WTC11 (cell line): ENCODE measurements around the gene RETSAT. TPM values are rescaled to one million over a fixed set of nuclear protein-coding genes. Genes with fewer than 3 reads are reported as not detected.

ENCODE experiments used
- ATAC-seq: fragments of 200-7000 bp; cut with Tn5 transposase; 2 replicates; pipeline ENCODE4 v1.10.0; 2021; ENCODE audit warnings: mild to moderate bottlenecking, moderate library complexity
- CTCF ChIA-PET: fragments of 300-600 bp; sonication (Branson Sonifier 250); formaldehyde crosslinking; loops from one replicate; lab custom pipeline; 2021; ENCODE audit warnings: antibody characterized with exemption; lab: Charles Lee
- POLR2A ChIA-PET: fragments of 350-600 bp; sonication (Branson Sonifier 250); formaldehyde crosslinking; loops from one replicate; lab custom pipeline; 2021; ENCODE audit warnings: antibody characterized with exemption; lab: Charles Lee
- DNase-seq: peaks from one replicate; pipeline ENCODE4 v3.0.0; 2021; ENCODE audit warnings: low spot score
- H3K27ac Mint-ChIP-seq: 2 replicates; pipeline ENCODE4 v1.8.0; 2021; ENCODE audit warnings: mixed read lengths
- H3K27me3 Mint-ChIP-seq: 2 replicates; pipeline ENCODE4 v1.8.0; 2021; ENCODE audit warnings: low read depth, mild to moderate bottlenecking, moderate library complexity, mixed read lengths
- H3K36me3 Mint-ChIP-seq: 2 replicates; pipeline ENCODE4 v1.8.0; 2021; ENCODE audit warnings: mixed read lengths
- H3K4me1 Mint-ChIP-seq: 2 replicates; pipeline ENCODE4 v1.8.0; 2022; ENCODE audit warnings: mixed read lengths
- H3K4me3 Mint-ChIP-seq: 2 replicates; pipeline ENCODE4 v1.8.0; 2021; ENCODE audit warnings: mild to moderate bottlenecking, moderate library complexity, mixed read lengths
- H3K9me3 Mint-ChIP-seq: 2 replicates; pipeline ENCODE4 v1.8.0; 2021; ENCODE audit warnings: mixed read lengths
- AFF4 ChIP-seq: sonication (generic); formaldehyde crosslinking; IDR thresholded peaks from 2 replicates; pipeline ENCODE4 v1.8.1; 2023; ENCODE audit warnings: mild to moderate bottlenecking, missing genetic modification reagents, borderline replicate concordance
- CBFB ChIP-seq: sonication (generic); formaldehyde crosslinking; IDR thresholded peaks from 2 replicates; pipeline ENCODE4 v1.8.1; 2022; ENCODE audit warnings: mild to moderate bottlenecking, low read depth, missing genetic modification reagents
- CREB1 ChIP-seq: sonication (generic); formaldehyde crosslinking; IDR thresholded peaks from 2 replicates; pipeline ENCODE4 v1.8.0; 2023; ENCODE audit warnings: mild to moderate bottlenecking, missing genetic modification reagents
- ETV6 ChIP-seq: sonication (generic); formaldehyde crosslinking; IDR thresholded peaks from 2 replicates; pipeline ENCODE4 v1.8.1; 2022; ENCODE audit warnings: mild to moderate bottlenecking, missing genetic modification reagents
- FOXP4 ChIP-seq: sonication (generic); formaldehyde crosslinking; IDR thresholded peaks from 2 replicates; pipeline ENCODE4 v1.8.0; 2022; ENCODE audit warnings: mild to moderate bottlenecking, missing genetic modification reagents
- GRHL2 ChIP-seq: fragments of 250-450 bp; sonication (Bioruptor Pico); IDR thresholded peaks from 2 replicates; pipeline ENCODE4 v1.8.0; 2022; ENCODE audit warnings: mild to moderate bottlenecking, moderate library complexity; ENCODE audit not compliant: insufficient replicate concordance, severe bottlenecking
- HMGXB4 ChIP-seq: sonication (generic); formaldehyde crosslinking; IDR thresholded peaks from 2 replicates; pipeline ENCODE4 v1.8.1; 2023; ENCODE audit warnings: mild to moderate bottlenecking, moderate library complexity, missing genetic modification reagents
- MXD4 ChIP-seq: fragments of 250-450 bp; sonication (Bioruptor Pico); IDR thresholded peaks from 2 replicates; pipeline ENCODE4 v1.8.0; 2021; ENCODE audit warnings: mild to moderate bottlenecking, moderate library complexity, borderline replicate concordance
- NFYB ChIP-seq: sonication (generic); formaldehyde crosslinking; conservative IDR thresholded peaks from 2 replicates; pipeline ENCODE4 v1.8.0; 2022; ENCODE audit warnings: low read depth, missing genetic modification reagents
- NR2C2 ChIP-seq: sonication (generic); formaldehyde crosslinking; IDR thresholded peaks from 2 replicates; pipeline ENCODE4 v1.8.0; 2022; ENCODE audit warnings: mild to moderate bottlenecking, missing genetic modification reagents
- PREB ChIP-seq: sonication (generic); formaldehyde crosslinking; IDR thresholded peaks from 2 replicates; pipeline ENCODE4 v1.8.1; 2022; ENCODE audit warnings: mild to moderate bottlenecking, missing genetic modification reagents, moderate library complexity, borderline replicate concordance
- RELA ChIP-seq: sonication (generic); formaldehyde crosslinking; IDR thresholded peaks from 2 replicates; pipeline ENCODE4 v1.8.1; 2022; ENCODE audit warnings: missing genetic modification reagents, mild to moderate bottlenecking, borderline replicate concordance
- SMAD4 ChIP-seq: sonication (generic); formaldehyde crosslinking; IDR thresholded peaks from 2 replicates; pipeline ENCODE4 v1.8.0; 2022; ENCODE audit warnings: mild to moderate bottlenecking, missing genetic modification reagents
- SP1 ChIP-seq: sonication (generic); formaldehyde crosslinking; conservative IDR thresholded peaks from 2 replicates; pipeline ENCODE4 v1.8.1; 2022; ENCODE audit warnings: missing genetic modification reagents
- TCF7 ChIP-seq: sonication (generic); formaldehyde crosslinking; IDR thresholded peaks from 2 replicates; pipeline ENCODE4 v1.8.0; 2022; ENCODE audit warnings: mild to moderate bottlenecking, low read depth, missing genetic modification reagents, moderate library complexity
- TEAD1 ChIP-seq: sonication (generic); formaldehyde crosslinking; IDR thresholded peaks from 2 replicates; pipeline ENCODE4 v1.8.0; 2022; ENCODE audit warnings: mild to moderate bottlenecking, missing genetic modification reagents
- USF1 ChIP-seq: sonication (generic); formaldehyde crosslinking; IDR thresholded peaks from 2 replicates; pipeline ENCODE4 v1.8.0; 2022; ENCODE audit warnings: mild to moderate bottlenecking, missing genetic modification reagents
- USF2 ChIP-seq: sonication (generic); formaldehyde crosslinking; IDR thresholded peaks from 2 replicates; pipeline ENCODE4 v1.8.1; 2023; ENCODE audit warnings: mild to moderate bottlenecking, missing genetic modification reagents, moderate library complexity
- ZBTB21 ChIP-seq: sonication (generic); formaldehyde crosslinking; IDR thresholded peaks from 2 replicates; pipeline ENCODE4 v1.8.1; 2023; ENCODE audit warnings: mild to moderate bottlenecking, missing genetic modification reagents, borderline replicate concordance
- ZBTB43 ChIP-seq: sonication (generic); formaldehyde crosslinking; IDR thresholded peaks from 2 replicates; pipeline ENCODE4 v1.8.1; 2023; ENCODE audit warnings: mild to moderate bottlenecking, missing genetic modification reagents
- ZMAT4 ChIP-seq: fragments of 250-450 bp; sonication (Bioruptor Pico); IDR thresholded peaks from 2 replicates; pipeline ENCODE4 v1.9.0; 2021; ENCODE audit warnings: mild to moderate bottlenecking
- ZNF138 ChIP-seq: sonication (generic); formaldehyde crosslinking; conservative IDR thresholded peaks from 2 replicates; pipeline ENCODE4 v1.8.1; 2022; ENCODE audit warnings: mild to moderate bottlenecking, moderate library complexity, missing genetic modification reagents
- ZNF423 ChIP-seq: fragments of 250-450 bp; sonication (Bioruptor Pico); IDR thresholded peaks from 2 replicates; pipeline ENCODE4 v2.1.2; 2022; ENCODE audit warnings: mild to moderate bottlenecking, moderate library complexity
- total RNA-seq: library from RNA; stranded (reverse); gene quantifications from 3 replicates; pipeline ENCODE4 v1.2.3, GENCODE V29; 2021

RETSAT gene
- total RNA-seq, 1 experiment from 2014 or later, result 24.4 TPM

GRCh38 chr2:85400023-85400422 is 45.7 kb upstream of the RETSAT start:
- DNase-seq (no peak), ATAC-seq (no peak)
- TF ChIP-seq SMAD4 (CRISPR knock-in tag) (no peak), TEAD1 (CRISPR knock-in tag) (no peak), RELA (no peak), GRHL2 (no peak), CREB1 (CRISPR knock-in tag) (no peak), ZBTB21 (CRISPR knock-in tag) (no peak), ZBTB43 (CRISPR knock-in tag) (no peak), ZMAT4 (CRISPR knock-in tag) (no peak), PREB (CRISPR knock-in tag) (no peak), ETV6 (CRISPR knock-in tag) (no peak), USF2 (CRISPR knock-in tag) (no peak), SP1 (no peak)
- ChIA-PET CTCF (interaction anchor here (0.7 kb wide), 1 partner anchor 40 kb away, joined by 6 read pairs; no protein-coding TSS in a partner anchor), POLR2A (interaction anchor here (0.7 to 1.5 kb wide), 3 partner anchors 19 to 128 kb away, joined by 3 to 7 read pairs (median 4); no protein-coding TSS in a partner anchor)
- no peaks in the 10 kb centered on the region for H3K27me3 Mint-ChIP-seq
- H3K9me3 Mint-ChIP-seq, result peaks cover 6% of the 10 kb centered on the region; the same call in 1 of the 2 replicates
- no peak overlapping the region for H3K27ac Mint-ChIP-seq
- H3K4me3 Mint-ChIP-seq, result no peak overlapping the region
- H3K4me1 Mint-ChIP-seq, result peaks cover 5% of the 10 kb centered on the region
- peaks cover 53% of the 10 kb centered on the region for H3K36me3 Mint-ChIP-seq

GRCh38 chr2:85399183-85399455 is 44.8 kb upstream of the RETSAT start:
- ATAC-seq, result no peak
- no peak for TF ChIP-seq ZNF423 (CRISPR knock-in tag)
- TF ChIP-seq USF2 (CRISPR knock-in tag), result no peak
- no peak for TF ChIP-seq NR2C2 (CRISPR knock-in tag)
- no peak for TF ChIP-seq USF1 (CRISPR knock-in tag)
- no peak for TF ChIP-seq AFF4 (CRISPR knock-in tag)
- no peak for TF ChIP-seq TCF7 (CRISPR knock-in tag)
- no peak for TF ChIP-seq NFYB
- TF ChIP-seq HMGXB4, result no peak
- no peak for TF ChIP-seq CBFB (CRISPR knock-in tag)
- no peak for TF ChIP-seq FOXP4 (CRISPR knock-in tag)
- no peak for TF ChIP-seq ZNF138
- no peak for TF ChIP-seq TEAD1 (CRISPR knock-in tag)
- no peak for TF ChIP-seq MXD4 (CRISPR knock-in tag)

More at GRCh38 chr2:85399183-85399455, 44.8 kb upstream of the RETSAT start:
- H3K27me3 Mint-ChIP-seq, result no peaks in the 10 kb centered on the region
- ChIA-PET CTCF (no interaction called here), POLR2A (no interaction called here)
- H3K9me3 Mint-ChIP-seq, result peaks cover 4% of the 10 kb centered on the region; the same call in 1 of the 2 replicates
- DNase-seq, result no peak
- H3K36me3 Mint-ChIP-seq, result peaks cover 50% of the 10 kb centered on the region
- H3K27ac Mint-ChIP-seq, result no peak overlapping the region
- peaks cover 13% of the 10 kb centered on the region for H3K4me1 Mint-ChIP-seq
- H3K4me3 Mint-ChIP-seq, result no peak overlapping the region
